Neutrophil (primary cell): ENCODE results near the gene TCF12.

Experiments
- H3K27ac ChIP-seq: fragments of 200-600 bp; sonication (generic); 2 replicates; pipeline ENCODE4 v1.5.1; 2016; ENCODE audit warnings: mild to moderate bottlenecking, moderate library complexity
- H3K27me3 ChIP-seq: fragments of 200-600 bp; sonication (generic); 2 replicates; pipeline ENCODE4 v1.6.0; 2016; ENCODE audit warnings: mild to moderate bottlenecking
- H3K36me3 ChIP-seq: fragments of 200-600 bp; sonication (generic); 2 replicates; pipeline ENCODE4 v1.5.1; 2017
- H3K4me1 ChIP-seq, 2 experiments: fragments of 200-600 bp in 1 of 2; sonication (generic) in 1 of 2; 1 replicate in 1 of 2; 2 replicates in 1 of 2; pipeline versions ENCODE4 v1.5.1 to v1.6.1; 2013 to 2016; ENCODE audit warnings: low read depth in 1 of 2, low read length in 1 of 2, mild to moderate bottlenecking in 1 of 2, moderate library complexity in 1 of 2; ENCODE audit not compliant: control insufficient read depth in 1 of 2, insufficient read depth in 1 of 2
- H3K4me3 ChIP-seq, 2 experiments: fragments of 200-600 bp in 1 of 2; sonication (generic) in 1 of 2; 1 replicate in 1 of 2; 2 replicates in 1 of 2; pipeline ENCODE4 v1.5.1; 2013 to 2016; ENCODE audit warnings: low read depth in 1 of 2, low read length in 1 of 2, mild to moderate bottlenecking in 1 of 2, moderate library complexity in 1 of 2
- H3K9me3 ChIP-seq: fragments of 200-600 bp; sonication (generic); 2 replicates; pipeline ENCODE4 v1.5.1; 2016
- CTCF ChIP-seq: fragments of 200-600 bp; sonication (generic); IDR thresholded peaks from 2 replicates; pipeline ENCODE4 v1.5.1; 2016; ENCODE audit warnings: antibody characterized with exemption

Gene TCF12

DNA sequence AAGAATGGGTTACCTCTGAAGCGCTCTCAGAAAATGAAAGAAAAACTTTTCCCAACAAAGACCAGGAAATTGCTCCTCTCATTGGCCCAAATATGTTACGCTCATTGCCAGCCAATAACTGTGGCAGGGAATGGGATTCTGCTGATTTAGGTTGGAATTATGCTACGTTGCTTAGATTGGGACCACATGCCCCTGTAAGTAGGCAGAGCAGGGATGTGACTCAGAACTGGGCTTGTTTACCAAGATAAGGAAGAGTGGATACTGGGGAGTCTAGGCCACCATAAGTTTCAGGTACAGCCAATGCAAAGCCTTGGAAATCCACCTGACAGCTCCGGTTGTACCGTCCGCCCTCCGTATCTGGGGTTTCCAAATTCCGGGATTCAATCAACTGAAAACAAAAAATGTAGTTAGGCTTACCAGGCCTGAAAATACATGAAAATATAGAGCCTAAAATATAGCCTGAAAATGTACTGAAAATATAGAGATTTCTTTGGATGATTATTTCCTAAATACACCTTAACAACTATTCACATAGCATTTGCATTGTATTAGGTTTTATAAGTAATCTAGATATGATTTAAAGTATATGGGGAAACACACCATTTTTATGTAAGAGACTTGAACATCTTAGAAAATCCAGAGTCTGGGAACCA, 1.5 kb upstream of the TCF12 start:
- TF ChIP-seq CTCF, result no peak
- Histone ChIP-seq H3K27ac (no peak overlapping the region), H3K27me3 (no peaks in the 10 kb centered on the region), H3K4me3 (no peak overlapping the region), H3K4me1 (peaks cover 11 to 17% of the 10 kb centered on the region in 2 experiments), H3K36me3 (no peaks in the 10 kb centered on the region), H3K9me3 (no peaks in the 10 kb centered on the region)

DNA sequence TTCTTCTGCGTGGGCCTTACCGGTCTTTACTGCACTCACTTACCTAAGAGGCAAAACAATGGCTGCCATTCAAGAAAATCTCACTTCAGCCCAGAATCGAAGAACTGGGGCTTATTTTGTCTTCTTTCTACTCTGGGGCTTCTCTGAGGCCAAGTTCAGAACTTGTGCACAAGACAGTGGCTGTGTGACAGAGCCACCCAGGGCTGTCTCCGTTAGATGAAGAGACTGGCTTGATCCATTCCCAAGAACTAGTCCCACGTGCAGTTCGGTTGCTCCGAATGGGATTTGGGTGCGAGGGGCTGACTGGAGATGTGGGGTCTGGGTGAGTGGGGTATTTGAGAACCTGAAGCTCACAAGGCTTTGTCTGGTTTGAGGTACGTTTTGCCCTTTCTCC, 795 bp upstream of the TCF12 start:
- Histone ChIP-seq H3K4me3 (peak overlapping the region; percentile 75 to 93), H3K36me3 (no peaks in the 10 kb centered on the region), H3K27ac (peak overlapping the region; percentile 74), H3K27me3 (no peaks in the 10 kb centered on the region), H3K4me1 (peaks cover 11 to 17% of the 10 kb centered on the region in 2 experiments), H3K9me3 (no peaks in the 10 kb centered on the region)
- no peak for TF ChIP-seq CTCF

DNA sequence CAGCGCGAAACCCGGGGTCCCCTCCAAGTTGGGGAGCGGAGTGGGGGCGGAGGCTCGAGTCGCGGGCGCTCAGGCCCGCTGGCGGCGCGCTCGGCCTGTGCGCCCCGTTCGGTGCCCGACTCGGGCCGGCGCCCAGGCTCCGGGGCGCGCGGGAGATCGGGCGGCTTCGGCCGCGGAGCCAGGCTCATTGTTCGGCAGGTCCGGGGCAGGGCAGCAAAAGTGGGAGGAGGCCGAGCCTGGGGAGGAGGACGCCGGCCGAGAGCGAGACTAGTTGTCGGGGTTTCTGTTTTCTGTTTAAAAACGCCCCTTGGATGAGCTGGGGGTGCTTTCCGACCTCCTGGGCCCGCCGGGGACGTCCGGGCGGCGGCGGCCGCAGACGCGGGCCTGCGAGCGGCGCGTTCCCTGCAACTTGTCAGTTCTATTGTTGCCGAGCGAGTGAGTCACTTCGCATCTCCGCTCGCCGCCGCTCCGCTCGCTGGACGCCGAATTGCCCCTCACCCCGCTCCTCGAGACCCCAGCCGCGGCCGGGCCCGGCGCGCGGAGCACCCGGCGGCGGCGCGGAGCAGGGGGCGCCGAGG, 676 bp downstream of the TCF12 start:
- Histone ChIP-seq H3K4me1 (peaks cover 11 to 17% of the 10 kb centered on the region in 2 experiments), H3K36me3 (no peaks in the 10 kb centered on the region), H3K9me3 (no peaks in the 10 kb centered on the region), H3K27me3 (no peaks in the 10 kb centered on the region), H3K27ac (peak overlapping the region; percentile 74), H3K4me3 (peak overlapping the region; percentile 75 to 93)
- TF ChIP-seq CTCF, result no peak

GRCh38 chr15:56919609-56920366, 1.3 kb downstream of the TCF12 start:
- peaks cover 11 to 17% of the 10 kb centered on the region in 2 experiments for H3K4me1 ChIP-seq
- no peaks in the 10 kb centered on the region for H3K36me3 ChIP-seq
- no peaks in the 10 kb centered on the region for H3K9me3 ChIP-seq
- no peaks in the 10 kb centered on the region for H3K27me3 ChIP-seq
- H3K27ac ChIP-seq, result peak overlapping the region; percentile 74
- TF ChIP-seq CTCF, result no peak
- H3K4me3 ChIP-seq, result peak overlapping the region; percentile 75 to 93

GRCh38 chr15:56920367-56920627, 1.9 kb downstream of the TCF12 start:
- Histone ChIP-seq H3K36me3 (no peaks in the 10 kb centered on the region), H3K4me3 (peak overlapping the region in 1 of 2 experiments; percentile 93), H3K27ac (no peak overlapping the region), H3K4me1 (peaks cover 11 to 17% of the 10 kb centered on the region in 2 experiments), H3K9me3 (no peaks in the 10 kb centered on the region), H3K27me3 (no peaks in the 10 kb centered on the region)
- no peak for TF ChIP-seq CTCF
